Muscle layer of duodenum (tissue), 2 donors: Measurements from ENCODE around the gene BUD31.

Source experiments
- H3K27ac ChIP-seq: one replicate; pipeline ENCODE4 v1.7.0; 2013; ENCODE audit warnings: mild to moderate bottlenecking, low read length
- H3K27me3 ChIP-seq: one replicate; pipeline ENCODE4 v1.7.0; 2013; ENCODE audit warnings: low read depth, mild to moderate bottlenecking, control low read depth, low read length
- H3K36me3 ChIP-seq, 2 donors: one replicate each; pipeline ENCODE4 v1.7.0; 2013; ENCODE audit warnings: low read length in 2 of 2, control low read depth in 1 of 2, mild to moderate bottlenecking in 1 of 2; ENCODE audit not compliant: insufficient read depth in 2 of 2, control insufficient read depth in 1 of 2
- H3K4me1 ChIP-seq, 2 donors: one replicate each; pipeline ENCODE4 v1.7.0; 2013; ENCODE audit warnings: low read length in 2 of 2, mild to moderate bottlenecking in 2 of 2, control low read depth in 1 of 2, moderate library complexity in 1 of 2; ENCODE audit not compliant: insufficient read depth in 2 of 2, control insufficient read depth in 1 of 2
- H3K4me3 ChIP-seq, 2 donors: one replicate each; pipeline ENCODE4 v1.7.0; 2013; ENCODE audit warnings: low read length in 2 of 2, low read depth in 1 of 2, mild to moderate bottlenecking in 1 of 2
- H3K9me3 ChIP-seq, 2 donors: one replicate each; pipeline ENCODE4 v1.7.0; 2013; ENCODE audit warnings: low read length in 2 of 2, control low read depth in 1 of 2, mild to moderate bottlenecking in 1 of 2; ENCODE audit not compliant: control insufficient read depth in 1 of 2
- donor health status: healthy.

Gene BUD31

DNA sequence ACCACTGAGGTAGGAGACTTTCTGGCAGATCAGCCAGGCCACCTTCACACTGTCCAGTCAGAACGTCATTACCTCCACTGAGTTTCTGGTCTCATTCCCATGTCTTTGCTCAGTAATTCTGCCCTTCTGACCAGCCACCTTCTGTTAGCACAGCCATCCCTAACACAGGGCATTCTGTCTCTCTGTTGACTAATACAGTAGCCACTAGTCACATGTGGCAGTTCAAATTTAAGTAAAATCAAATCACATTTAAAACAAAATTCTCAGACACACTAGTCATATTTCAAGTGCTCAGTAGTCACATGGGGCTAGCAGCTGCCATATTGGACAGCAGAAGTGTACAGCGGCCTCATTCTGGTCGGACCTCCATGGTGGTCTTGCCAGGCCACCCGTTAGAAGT lies 37.3 kb downstream of the BUD31 start:
- H3K4me3 ChIP-seq = no peak overlapping the region
- H3K36me3 ChIP-seq = peaks cover 42 to 53% of the 10 kb centered on the region in 2 donors
- no peaks in the 10 kb centered on the region for H3K9me3 ChIP-seq
- peaks cover 0 to 9% of the 10 kb centered on the region in 2 donors for H3K4me1 ChIP-seq
- H3K27me3 ChIP-seq = no peaks in the 10 kb centered on the region
- H3K27ac ChIP-seq = no peak overlapping the region

- Histone ChIP-seq H3K9me3 (no peaks in the 10 kb centered on the region), H3K36me3 (peaks cover 51 to 69% of the 10 kb centered on the region in 2 donors), H3K27ac (no peak overlapping the region), H3K4me3 (no peak overlapping the region), H3K27me3 (no peaks in the 10 kb centered on the region), H3K4me1 (no peaks in the 10 kb centered on the region)
These were observed 39.2 kb downstream of the BUD31 start for GRCh38 chr7:99447943-99448342.

DNA sequence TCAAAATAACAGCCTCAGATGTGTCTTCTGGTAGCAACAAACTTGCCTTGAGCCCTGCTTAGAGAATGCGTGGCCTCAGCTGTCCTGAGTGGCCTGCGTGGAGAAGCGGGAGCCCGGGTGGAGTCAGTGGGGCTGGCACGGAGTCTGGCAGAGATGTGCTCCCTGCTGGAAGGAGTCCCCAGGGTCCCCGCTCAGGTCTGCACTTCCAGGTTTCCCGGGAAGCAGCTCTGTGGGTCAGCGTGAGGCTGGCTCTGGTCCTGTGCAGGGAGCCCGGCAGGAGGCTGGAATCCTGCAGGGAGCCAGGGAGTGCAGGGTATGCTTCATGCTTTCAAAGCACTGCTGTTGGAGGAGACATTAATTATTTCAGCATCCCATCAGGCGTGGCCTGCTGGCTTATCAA lies 40.1 kb downstream of the BUD31 start:
- no peaks in the 10 kb centered on the region for H3K27me3 ChIP-seq
- peaks cover 54 to 78% of the 10 kb centered on the region in 2 donors for H3K36me3 ChIP-seq
- no peaks in the 10 kb centered on the region for H3K9me3 ChIP-seq
- H3K4me1 ChIP-seq = no peaks in the 10 kb centered on the region
- no peak overlapping the region for H3K27ac ChIP-seq
- H3K4me3 ChIP-seq = no peak overlapping the region

DNA sequence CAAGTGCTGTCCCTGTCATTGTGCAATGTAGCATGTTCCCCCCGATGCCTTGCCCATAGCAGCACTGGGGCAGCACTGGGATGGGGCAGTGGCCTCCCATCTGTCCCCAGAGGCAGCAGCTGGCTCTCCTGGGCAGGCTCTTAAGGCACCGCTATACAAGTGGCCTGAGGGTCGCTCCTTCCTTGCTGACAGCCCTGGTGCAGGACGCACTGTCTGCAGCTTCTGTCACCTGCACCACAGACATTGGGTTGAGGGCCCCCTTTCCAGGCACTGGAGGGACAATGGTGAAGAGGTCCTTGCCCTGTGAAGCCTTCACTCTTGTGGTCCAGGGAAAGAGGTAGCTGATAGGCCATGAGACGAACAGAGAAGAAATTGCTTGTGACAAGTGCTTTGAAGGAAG lies 40.6 kb downstream of the BUD31 start:
- Histone ChIP-seq H3K27me3 (no peaks in the 10 kb centered on the region), H3K4me1 (no peaks in the 10 kb centered on the region), H3K27ac (no peak overlapping the region), H3K9me3 (no peaks in the 10 kb centered on the region), H3K4me3 (no peak overlapping the region), H3K36me3 (peaks cover 59 to 82% of the 10 kb centered on the region in 2 donors)

GRCh38 chr7:99451936-99452335 lies 43.2 kb downstream of the BUD31 start:
- no peak overlapping the region for H3K27ac ChIP-seq
- no peaks in the 10 kb centered on the region for H3K4me1 ChIP-seq
- peaks cover 66 to 86% of the 10 kb centered on the region in 2 donors for H3K36me3 ChIP-seq
- no peaks in the 10 kb centered on the region for H3K27me3 ChIP-seq
- no peak overlapping the region for H3K4me3 ChIP-seq
- no peaks in the 10 kb centered on the region for H3K9me3 ChIP-seq

GRCh38 chr7:99452541-99452940 lies 43.8 kb downstream of the BUD31 start:
- Histone ChIP-seq H3K4me1 (no peaks in the 10 kb centered on the region), H3K9me3 (no peaks in the 10 kb centered on the region), H3K27ac (no peak overlapping the region), H3K4me3 (no peak overlapping the region), H3K27me3 (no peaks in the 10 kb centered on the region), H3K36me3 (peaks cover 72 to 92% of the 10 kb centered on the region in 2 donors)

DNA sequence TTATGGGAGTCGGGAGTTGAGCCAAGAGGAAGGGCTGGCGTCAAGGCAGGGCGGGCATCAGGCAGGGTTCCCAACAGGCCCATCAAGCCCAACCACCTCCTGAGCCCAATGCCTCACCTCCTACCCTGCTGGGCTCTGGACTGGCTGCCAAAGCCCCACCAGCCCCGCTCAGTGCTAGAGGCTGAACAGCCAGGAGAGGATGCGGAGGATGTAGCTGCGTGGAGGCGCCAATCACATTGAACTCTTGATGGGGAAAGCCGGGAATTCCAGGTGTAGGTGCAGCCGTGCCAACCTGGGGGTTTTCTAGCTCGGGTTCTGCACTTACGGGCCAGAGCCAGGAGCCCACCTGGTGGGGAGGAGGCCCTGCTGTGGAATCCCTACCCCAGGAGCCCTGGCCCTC lies 44.3 kb downstream of the BUD31 start:
- Histone ChIP-seq H3K27me3 (no peaks in the 10 kb centered on the region), H3K27ac (no peak overlapping the region), H3K36me3 (peaks cover 74 to 93% of the 10 kb centered on the region in 2 donors), H3K4me3 (no peak overlapping the region), H3K9me3 (no peaks in the 10 kb centered on the region), H3K4me1 (no peaks in the 10 kb centered on the region)

GRCh38 chr7:99455874-99456273 lies 47.1 kb downstream of the BUD31 start:
- no peak overlapping the region for H3K4me3 ChIP-seq
- no peak overlapping the region for H3K27ac ChIP-seq
- peaks cover 64 to 91% of the 10 kb centered on the region in 2 donors for H3K36me3 ChIP-seq
- H3K4me1 ChIP-seq = no peaks in the 10 kb centered on the region
- H3K27me3 ChIP-seq = no peaks in the 10 kb centered on the region
- no peaks in the 10 kb centered on the region for H3K9me3 ChIP-seq

GRCh38 chr7:99456288-99456687 lies 47.5 kb downstream of the BUD31 start:
- no peaks in the 10 kb centered on the region for H3K9me3 ChIP-seq

DNA sequence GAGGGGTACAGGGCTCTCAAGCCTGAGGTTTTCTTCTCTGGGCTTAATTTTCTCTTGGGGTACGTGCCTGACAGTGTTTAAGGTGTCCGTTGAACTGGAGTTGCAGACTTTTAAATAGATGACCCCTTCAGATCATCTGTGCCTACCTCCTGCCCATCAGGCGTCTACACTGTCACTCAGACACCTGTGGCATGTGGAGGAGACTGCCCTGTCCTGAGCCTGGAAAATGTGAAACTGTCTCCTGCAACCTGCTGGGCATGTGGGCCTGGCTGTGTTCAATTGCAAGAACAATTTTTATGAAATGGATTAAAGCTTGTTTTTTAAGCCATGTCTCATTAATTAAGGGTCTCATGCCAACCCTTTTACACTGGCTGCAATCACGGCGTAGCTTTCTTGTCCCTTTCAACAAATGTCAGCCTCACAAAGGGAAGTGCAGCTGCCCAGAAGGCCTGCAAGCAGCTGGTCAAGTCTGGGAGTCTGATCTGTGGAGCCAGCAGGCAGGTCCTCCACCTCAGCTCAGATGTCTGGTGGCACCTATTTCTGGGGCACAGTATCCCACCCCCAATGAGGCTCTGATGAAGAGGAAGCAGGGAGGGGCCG lies 48.4 kb downstream of the BUD31 start:
- Histone ChIP-seq H3K4me1 (no peaks in the 10 kb centered on the region), H3K36me3 (peaks cover 59 to 80% of the 10 kb centered on the region in 2 donors), H3K27me3 (no peaks in the 10 kb centered on the region), H3K27ac (no peak overlapping the region), H3K9me3 (no peaks in the 10 kb centered on the region), H3K4me3 (no peak overlapping the region)

More at GRCh38 chr7:99456288-99456687, 47.5 kb downstream of the BUD31 start:
- peaks cover 61 to 87% of the 10 kb centered on the region in 2 donors for H3K36me3 ChIP-seq
- H3K4me1 ChIP-seq = no peaks in the 10 kb centered on the region
- no peak overlapping the region for H3K27ac ChIP-seq
- H3K27me3 ChIP-seq = no peaks in the 10 kb centered on the region
- H3K4me3 ChIP-seq = no peak overlapping the region

- no peaks in the 10 kb centered on the region for H3K27me3 ChIP-seq
- H3K9me3 ChIP-seq = no peaks in the 10 kb centered on the region
- no peak overlapping the region for H3K4me3 ChIP-seq
- H3K4me1 ChIP-seq = no peaks in the 10 kb centered on the region
- no peak overlapping the region for H3K27ac ChIP-seq
- peaks cover 57 to 73% of the 10 kb centered on the region in 2 donors for H3K36me3 ChIP-seq
These were observed 49.1 kb downstream of the BUD31 start for GRCh38 chr7:99457650-99458493.
